Measurements from ENCODE around the gene KIAA1586. TPM values are rescaled to one million over a fixed set of nuclear protein-coding genes. Genes with fewer than 3 reads are reported as not detected.

Gene KIAA1586
- total RNA-seq, 2 experiments from 2014 or later: 11.7 to 12.5 TPM

DNA sequence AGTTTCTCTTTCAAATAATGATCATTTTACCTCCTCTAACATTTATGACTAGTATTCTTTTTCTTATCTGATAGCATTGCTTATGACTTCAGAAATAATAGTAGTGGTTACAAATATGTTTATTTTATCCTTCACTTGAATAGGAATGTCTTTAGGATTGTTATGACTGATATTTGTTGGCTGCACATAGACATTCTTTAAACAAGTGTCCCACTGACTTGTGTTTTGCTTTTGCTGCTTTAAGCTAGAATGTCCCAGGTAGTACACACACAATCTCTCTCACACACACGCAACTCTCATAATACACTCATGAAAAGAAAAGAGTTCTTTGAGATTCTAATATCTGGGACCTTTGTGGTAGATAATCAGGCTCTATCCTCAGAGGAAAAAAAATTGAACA lies 21.6 kb downstream of the KIAA1586 start:
- no peak overlapping the region for H3K27ac Mint-ChIP-seq
- Histone ChIP-seq H3K36me3 (ENCODE audit: insufficient read depth, low read length) (peaks cover 5% of the 10 kb centered on the region), H3K27me3 (ENCODE audit: control insufficient read depth in 1 of 2, insufficient read depth in 2 of 2, low read length in 2 of 2) (no peaks in the 10 kb centered on the region), H3K4me1 (ENCODE audit: insufficient read depth, low read length) (no peaks in the 10 kb centered on the region), H3K9me3 (ENCODE audit: control insufficient read depth in 1 of 2, insufficient read depth in 1 of 2, low read length in 2 of 2) (no peaks in the 10 kb centered on the region), H3K4me3 (ENCODE audit: low read length) (no peak overlapping the region), H3K27ac (ENCODE audit: low read depth in 1 of 2, low read length in 2 of 2) (no peak overlapping the region)
- POLR2A ChIA-PET: no interaction called here
- ATAC-seq (ENCODE audit: poor library complexity): no peak
- H3K4me1 Mint-ChIP-seq (ENCODE audit: low read depth): peaks cover 4% of the 10 kb centered on the region
- intact Hi-C loops (cut with DNase I, micrococcal nuclease): no loop called here
- DNase-seq: no peak
- H3K27me3 Mint-ChIP-seq: no peaks in the 10 kb centered on the region
- TF ChIP-seq, protein P1, sequence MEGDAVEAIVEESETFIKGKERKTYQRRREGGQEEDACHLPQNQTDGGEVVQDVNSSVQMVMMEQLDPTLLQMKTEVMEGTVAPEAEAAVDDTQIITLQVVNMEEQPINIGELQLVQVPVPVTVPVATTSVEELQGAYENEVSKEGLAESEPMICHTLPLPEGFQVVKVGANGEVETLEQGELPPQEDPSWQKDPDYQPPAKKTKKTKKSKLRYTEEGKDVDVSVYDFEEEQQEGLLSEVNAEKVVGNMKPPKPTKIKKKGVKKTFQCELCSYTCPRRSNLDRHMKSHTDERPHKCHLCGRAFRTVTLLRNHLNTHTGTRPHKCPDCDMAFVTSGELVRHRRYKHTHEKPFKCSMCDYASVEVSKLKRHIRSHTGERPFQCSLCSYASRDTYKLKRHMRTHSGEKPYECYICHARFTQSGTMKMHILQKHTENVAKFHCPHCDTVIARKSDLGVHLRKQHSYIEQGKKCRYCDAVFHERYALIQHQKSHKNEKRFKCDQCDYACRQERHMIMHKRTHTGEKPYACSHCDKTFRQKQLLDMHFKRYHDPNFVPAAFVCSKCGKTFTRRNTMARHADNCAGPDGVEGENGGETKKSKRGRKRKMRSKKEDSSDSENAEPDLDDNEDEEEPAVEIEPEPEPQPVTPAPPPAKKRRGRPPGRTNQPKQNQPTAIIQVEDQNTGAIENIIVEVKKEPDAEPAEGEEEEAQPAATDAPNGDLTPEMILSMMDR (IDR thresholded peaks at IDR 0.05): no peak
- H3K9me3 Mint-ChIP-seq: no peaks in the 10 kb centered on the region
- CTCF ChIA-PET: no interaction called here
- no peak overlapping the region for H3K4me3 Mint-ChIP-seq
- peaks cover 32% of the 10 kb centered on the region for H3K36me3 Mint-ChIP-seq (ENCODE audit: low read depth)

DNA sequence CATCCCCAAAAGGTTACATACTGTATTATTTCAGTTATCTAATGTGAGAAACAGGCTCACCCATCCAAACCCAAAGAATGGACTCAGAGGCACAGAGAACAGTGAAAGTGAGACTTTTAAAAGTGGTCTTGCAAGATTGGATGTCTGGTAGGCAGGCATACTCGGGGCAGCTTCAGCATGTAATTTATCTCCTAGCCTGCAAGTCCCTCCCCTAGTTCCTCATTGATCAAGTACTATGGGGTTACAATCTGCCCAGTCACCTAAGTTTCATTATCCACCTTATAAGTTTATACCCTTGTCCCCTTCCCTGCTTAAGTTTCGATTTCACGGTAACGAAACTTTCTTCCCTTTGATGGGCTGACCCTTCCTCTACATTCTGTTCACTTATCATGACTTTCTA lies 22.7 kb downstream of the KIAA1586 start:
- intact Hi-C loops (cut with DNase I, micrococcal nuclease): no loop called here
- H3K27ac Mint-ChIP-seq: no peak overlapping the region
- peaks cover 4% of the 10 kb centered on the region for H3K4me1 Mint-ChIP-seq (ENCODE audit: low read depth)
- Histone ChIP-seq H3K4me3 (ENCODE audit: low read length) (no peak overlapping the region), H3K9me3 (ENCODE audit: control insufficient read depth in 1 of 2, insufficient read depth in 1 of 2, low read length in 2 of 2) (no peaks in the 10 kb centered on the region), H3K4me1 (ENCODE audit: insufficient read depth, low read length) (no peaks in the 10 kb centered on the region), H3K36me3 (ENCODE audit: insufficient read depth, low read length) (peaks cover 5% of the 10 kb centered on the region), H3K27me3 (ENCODE audit: control insufficient read depth in 1 of 2, insufficient read depth in 2 of 2, low read length in 2 of 2) (no peaks in the 10 kb centered on the region), H3K27ac (ENCODE audit: low read depth in 1 of 2, low read length in 2 of 2) (no peak overlapping the region)
- CTCF ChIA-PET: no interaction called here
- no peaks in the 10 kb centered on the region for H3K27me3 Mint-ChIP-seq
- TF ChIP-seq, protein P1 (IDR thresholded peaks at IDR 0.05): no peak
- ATAC-seq (ENCODE audit: poor library complexity): no peak
- peaks cover 29% of the 10 kb centered on the region for H3K36me3 Mint-ChIP-seq (ENCODE audit: low read depth)
- POLR2A ChIA-PET: no interaction called here
- no peaks in the 10 kb centered on the region for H3K9me3 Mint-ChIP-seq
- no peak for DNase-seq
- H3K4me3 Mint-ChIP-seq: no peak overlapping the region

DNA sequence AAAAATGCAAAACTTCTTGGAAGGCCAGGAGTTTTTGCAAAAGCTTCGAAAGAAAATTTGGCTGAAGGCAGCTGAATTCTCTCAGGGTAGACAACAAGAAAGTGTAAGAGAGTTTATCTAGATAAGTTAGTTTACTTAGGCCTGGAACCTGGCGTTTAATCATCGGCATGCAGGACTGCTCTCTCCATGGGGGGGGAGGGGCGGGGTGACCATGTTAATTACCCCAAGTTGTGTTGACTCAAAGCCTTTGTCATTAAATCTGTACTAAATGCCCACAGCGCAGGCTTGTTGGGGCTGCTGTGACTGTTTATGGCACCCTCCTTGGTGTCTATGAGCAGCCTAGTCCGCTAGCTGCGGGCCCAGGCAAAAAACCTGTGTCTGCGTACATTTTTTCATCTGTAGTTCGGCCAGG lies 23.4 kb downstream of the KIAA1586 start:
- H3K27ac Mint-ChIP-seq: no peak overlapping the region
- ATAC-seq (ENCODE audit: poor library complexity): no peak
- peaks cover 22% of the 10 kb centered on the region for H3K36me3 Mint-ChIP-seq (ENCODE audit: low read depth)
- H3K9me3 Mint-ChIP-seq: no peaks in the 10 kb centered on the region
- POLR2A ChIA-PET: no interaction called here
- no peak overlapping the region for H3K4me3 Mint-ChIP-seq
- no peak overlapping the region for H3K4me3 ChIP-seq (ENCODE audit: low read length)
- intact Hi-C loops (cut with DNase I, micrococcal nuclease): no loop called here
- CTCF ChIA-PET: no interaction called here
- TF ChIP-seq, protein P1 (IDR thresholded peaks at IDR 0.05): no peak
- no peaks in the 10 kb centered on the region for H3K27me3 Mint-ChIP-seq
- no peaks in the 10 kb centered on the region for H3K4me1 ChIP-seq (ENCODE audit: insufficient read depth, low read length)
- H3K27me3 ChIP-seq (ENCODE audit: control insufficient read depth in 1 of 2, insufficient read depth in 2 of 2, low read length in 2 of 2): no peaks in the 10 kb centered on the region
- DNase-seq: no peak
- H3K27ac ChIP-seq (ENCODE audit: low read depth in 1 of 2, low read length in 2 of 2): no peak overlapping the region
- peaks cover 5% of the 10 kb centered on the region for H3K36me3 ChIP-seq (ENCODE audit: insufficient read depth, low read length)
- peaks cover under 1% of the 10 kb centered on the region for H3K4me1 Mint-ChIP-seq (ENCODE audit: low read depth)
- H3K9me3 ChIP-seq (ENCODE audit: control insufficient read depth in 1 of 2, insufficient read depth in 1 of 2, low read length in 2 of 2): no peaks in the 10 kb centered on the region

All from CD4-positive, alpha-beta T cell (primary cell).